ENCODE results near the gene KCNJ6. TPM values are rescaled to one million over a fixed set of nuclear protein-coding genes. Genes with fewer than 3 reads are reported as not detected.

The KCNJ6 gene, protein sequence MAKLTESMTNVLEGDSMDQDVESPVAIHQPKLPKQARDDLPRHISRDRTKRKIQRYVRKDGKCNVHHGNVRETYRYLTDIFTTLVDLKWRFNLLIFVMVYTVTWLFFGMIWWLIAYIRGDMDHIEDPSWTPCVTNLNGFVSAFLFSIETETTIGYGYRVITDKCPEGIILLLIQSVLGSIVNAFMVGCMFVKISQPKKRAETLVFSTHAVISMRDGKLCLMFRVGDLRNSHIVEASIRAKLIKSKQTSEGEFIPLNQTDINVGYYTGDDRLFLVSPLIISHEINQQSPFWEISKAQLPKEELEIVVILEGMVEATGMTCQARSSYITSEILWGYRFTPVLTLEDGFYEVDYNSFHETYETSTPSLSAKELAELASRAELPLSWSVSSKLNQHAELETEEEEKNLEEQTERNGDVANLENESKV
- under 0.01 and 0.09 TPM in 2 replicates for total RNA-seq

DNA sequence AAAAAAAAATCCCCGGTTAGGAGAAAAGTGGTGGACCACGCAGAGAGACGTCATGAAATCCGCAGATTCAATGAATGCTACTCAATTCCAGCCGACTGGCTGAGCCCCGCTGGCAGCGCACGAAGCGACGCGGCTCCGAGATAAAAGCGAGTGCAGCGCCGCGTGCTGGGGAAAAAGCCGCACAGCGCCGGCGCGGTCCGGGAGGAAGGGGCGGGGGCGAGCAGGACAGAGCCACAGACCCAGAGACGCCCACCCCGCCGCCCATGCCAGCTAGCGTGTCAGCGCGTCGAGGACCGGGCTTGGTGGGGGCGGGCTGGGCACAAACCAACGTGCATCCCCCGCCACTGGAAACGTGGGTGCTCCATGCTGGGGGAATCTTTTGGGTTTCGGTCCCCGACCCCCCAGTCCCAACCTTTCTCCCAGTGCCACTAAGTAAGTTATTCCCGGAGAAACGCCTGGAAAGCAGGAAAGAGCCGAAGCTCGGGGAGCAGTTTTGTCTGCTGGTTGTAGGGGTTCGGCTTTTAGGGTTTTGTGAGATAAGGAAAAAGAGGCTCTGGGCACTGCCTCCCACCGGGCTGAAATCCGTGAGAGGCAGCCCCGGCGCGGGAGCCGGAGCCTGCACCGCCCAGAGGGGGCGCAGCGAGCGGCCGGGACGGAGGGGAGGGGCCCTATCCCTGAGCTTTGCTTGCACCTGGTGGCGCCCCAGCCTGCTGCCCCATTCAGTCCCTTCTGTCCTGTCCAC, at the start of gene KCNJ6:
Gene KCNJ6, minus strand, starts transcription at position 148 of the 742 bp plus-strand sequence. CDS start 75,775 bp downstream, outside the sequence.

All from pericardium fibroblast (primary cell).